Right renal pelvis (tissue), 4 donors: ENCODE data around the gene NBPF1. TPM values are rescaled to one million over a fixed set of nuclear protein-coding genes. Genes with fewer than 3 reads are reported as not detected.
"Not testable (repeated sequence)": the region's sequence is repeated elsewhere in the genome, so short reads cannot be mapped to it uniquely, and the experiment has no call there.

ENCODE experiments used
- DNase-seq, 4 donors: peaks; one replicate each; pipeline ENCODE4 v3.0.0-alpha.2; 2013; ENCODE audit warnings: low read depth in 4 of 4, low spot score in 3 of 4, missing footprints in 1 of 4
- polyA plus RNA-seq, 4 donors: library from polyadenylated mRNA; unstranded; fragments of 120-200 nt; gene quantifications; one replicate each; pipeline ENCODE4 v1.2.1, GENCODE V29; 2013; ENCODE audit not compliant: insufficient read length in 4 of 4

NBPF1 gene
- polyA plus RNA-seq, 4 donors: 70.5 to 157 (median 88.6) TPM

GRCh38 chr1:16520435-16521287 lies 92.7 kb downstream of the NBPF1 start:
- DNase-seq: not testable (repeated sequence)

- not testable (repeated sequence) for DNase-seq
Observed at GRCh38 chr1:16519255-16519951, 94.0 kb downstream of the NBPF1 start.

- DNase-seq: not testable (repeated sequence)
Observed at GRCh38 chr1:16518913-16519254, 94.5 kb downstream of the NBPF1 start.

GRCh38 chr1:16516694-16517410 lies 96.5 kb downstream of the NBPF1 start:
- not testable (repeated sequence) for DNase-seq

- peak in 3 of 4 donors; percentile 40 to 75 (median 60) for DNase-seq
Observed at GRCh38 chr1:16514107-16515055, 99.0 kb downstream of the NBPF1 start, which contains the start of gene RNU1-1. Gene RNU1-1 (minus strand): TSS chr1:16514285.

- peak in 3 of 4 donors; percentile 69 to 82 (median 78) for DNase-seq
Observed at GRCh38 chr1:16513412-16514106, 99.8 kb downstream of the NBPF1 start.

- DNase-seq: not testable (repeated sequence)
Observed at GRCh38 chr1:16512624-16513411, 100.5 kb downstream of the NBPF1 start.

Other genes starting within 250 kb of the NBPF1 start
- gene SZRD1, start 246.3 kb downstream of the NBPF1 start, polyA plus RNA-seq: 100 to 1,000 TPM; 114 to 121 (median 116) TPM
- gene SPATA21, start 176.1 kb downstream of the NBPF1 start, polyA plus RNA-seq: under 1 TPM in 1 of 4 donors, not detected in 3; 0.17 TPM
- gene NECAP2, start 172.8 kb downstream of the NBPF1 start, polyA plus RNA-seq: 10 to 100 TPM; 64.2 to 72.9 (median 69.4) TPM
- gene RNU1-1, start 99.3 kb downstream of the NBPF1 start, polyA plus RNA-seq: not detected
- gene RNU1-3, start 53.4 kb upstream of the NBPF1 start, polyA plus RNA-seq: not detected
- gene RNU1-4, start 127.0 kb upstream of the NBPF1 start, polyA plus RNA-seq: not detected